Stomach (tissue), 4 donors: ENCODE data around the gene CDADC1.

ENCODE experiments used
- CTCF ChIP-seq, 7 experiments: fragments of 450-650 bp in 4 of 7; fragments of 200-600 bp in 3 of 7; sonication (generic) in 3 of 7; IDR thresholded peaks; one replicate each; pipeline ENCODE4 v1.5.1; 2016 to 2019; ENCODE audit warnings: antibody characterized with exemption in 7 of 7, control low read depth in 2 of 7, mild to moderate bottlenecking in 1 of 7
- EP300 ChIP-seq: sonication (generic); formaldehyde crosslinking; IDR thresholded peaks from one replicate; pipeline ENCODE4 v1.6.1; 2017; ENCODE audit warnings: antibody characterized with exemption

GRCh38 chr13:49341517-49341916 is 93.8 kb downstream of the CDADC1 start:
- no peak for TF ChIP-seq CTCF (IDR thresholded peaks at IDR 0.05)
- no peak for TF ChIP-seq EP300
